RWPE2 (cell line): ENCODE results near the gene ZCCHC10.
A peak's percentile ranks its signal among the peaks of the same experiment; 100 is the strongest.
"Not testable (repeated sequence)": the region's sequence is repeated elsewhere in the genome, so short reads cannot be mapped to it uniquely, and the experiment has no call there.

Experiments used
- ATAC-seq: fragments of 200-7000 bp; cut with Tn5 transposase; 3 replicates; pipeline ENCODE4 v1.9.1; 2021; ENCODE audit warnings: low read depth
- DNase-seq: peaks from one replicate; pipeline ENCODE4 v3.0.0-alpha.2; 2020; ENCODE audit warnings: low spot score
- H3K27ac ChIP-seq: fragments of 450-650 bp; 2 replicates; pipeline ENCODE4 v1.5.1; 2017; ENCODE audit warnings: mild to moderate bottlenecking; ENCODE audit not compliant: poor library complexity, severe bottlenecking
- H3K27me3 ChIP-seq: fragments of 250-450 bp; sonication (Bioruptor Pico); 2 replicates; pipeline ENCODE4 v1.5.1; 2021; ENCODE audit warnings: mild to moderate bottlenecking, moderate library complexity; ENCODE audit not compliant: insufficient read depth, poor library complexity, severe bottlenecking
- H3K36me3 ChIP-seq: fragments of 250-450 bp; sonication (Bioruptor Pico); 2 replicates; pipeline ENCODE4 v1.5.1; 2020; ENCODE audit warnings: low read depth, mild to moderate bottlenecking, moderate library complexity
- H3K4me1 ChIP-seq: fragments of 250-450 bp; sonication (Bioruptor Pico); 2 replicates; pipeline ENCODE4 v1.5.1; 2021; ENCODE audit warnings: mild to moderate bottlenecking, moderate library complexity; ENCODE audit not compliant: insufficient read depth, poor library complexity, severe bottlenecking
- H3K4me3 ChIP-seq: fragments of 250-450 bp; sonication (Bioruptor Pico); 2 replicates; pipeline ENCODE4 v1.5.1; 2021; ENCODE audit warnings: mild to moderate bottlenecking, moderate library complexity; ENCODE audit not compliant: severe bottlenecking
- H3K9me3 ChIP-seq: fragments of 250-450 bp; sonication (Bioruptor Pico); 2 replicates; pipeline ENCODE4 v1.5.1; 2021; ENCODE audit warnings: mild to moderate bottlenecking, moderate library complexity; ENCODE audit not compliant: severe bottlenecking
- CTCF ChIP-seq: fragments of 450-650 bp; IDR thresholded peaks from one replicate; pipeline ENCODE4 v1.5.1; 2017; ENCODE audit warnings: mild to moderate bottlenecking, moderate library complexity; ENCODE audit not compliant: poor library complexity, severe bottlenecking

ZCCHC10 gene

DNA sequence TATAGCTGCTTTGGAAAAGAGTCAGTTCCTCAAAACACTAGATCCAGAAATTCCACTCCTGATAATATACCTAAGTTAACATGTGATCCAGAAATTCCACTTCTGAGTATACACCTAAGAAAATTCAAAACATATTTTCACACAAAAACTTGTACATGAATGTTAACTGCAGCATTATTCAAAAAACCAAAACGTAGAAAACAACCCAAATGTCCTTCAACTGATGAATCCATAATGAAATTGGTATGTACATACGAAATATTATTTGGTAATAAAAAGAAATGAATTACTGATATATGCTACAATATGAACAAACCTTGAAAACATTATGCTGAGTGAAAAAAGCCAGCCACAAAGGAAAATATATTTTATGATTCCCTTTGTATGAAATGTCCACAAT lies 46.4 kb downstream of the ZCCHC10 start:
- H3K4me1 ChIP-seq, result peaks cover 4% of the 10 kb centered on the region
- ATAC-seq (no peak), DNase-seq (no peak)
- peaks cover 4% of the 10 kb centered on the region for H3K9me3 ChIP-seq
- H3K4me3 ChIP-seq, result no peak overlapping the region
- H3K27ac ChIP-seq, result no peak overlapping the region
- H3K27me3 ChIP-seq, result no peaks in the 10 kb centered on the region
- no peaks in the 10 kb centered on the region for H3K36me3 ChIP-seq
- no peak for TF ChIP-seq CTCF

DNA sequence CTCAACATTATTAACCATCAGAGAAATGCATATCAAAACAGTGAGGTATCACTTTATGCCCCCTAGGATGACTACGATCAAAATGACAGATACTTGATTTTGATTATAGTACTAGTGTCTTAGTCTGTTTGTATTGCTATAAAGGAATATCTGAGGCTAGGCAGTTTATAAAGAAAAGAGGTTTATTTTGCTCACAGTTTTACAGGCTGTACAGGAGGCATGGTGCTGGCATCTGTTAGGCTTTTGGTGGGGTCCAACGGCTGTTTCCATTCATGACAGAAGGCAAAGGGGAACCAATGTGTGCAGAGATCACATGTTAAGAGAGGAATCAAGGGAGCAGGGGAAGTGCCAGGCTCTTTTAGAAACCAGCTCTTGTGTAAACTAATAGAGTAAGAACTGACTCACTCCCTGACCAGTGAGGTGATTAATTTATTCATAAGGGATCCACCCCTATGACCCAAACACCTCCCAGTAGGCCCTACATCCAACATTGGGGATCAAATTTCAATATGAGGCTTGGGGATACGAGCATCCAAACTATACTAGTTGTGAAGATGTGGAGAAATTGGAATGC lies 46.9 kb downstream of the ZCCHC10 start:
- peaks cover 4% of the 10 kb centered on the region for H3K4me1 ChIP-seq
- no peaks in the 10 kb centered on the region for H3K27me3 ChIP-seq
- H3K36me3 ChIP-seq, result no peaks in the 10 kb centered on the region
- TF ChIP-seq CTCF, result no peak
- peaks cover 4% of the 10 kb centered on the region for H3K9me3 ChIP-seq
- no peak overlapping the region for H3K4me3 ChIP-seq
- DNase-seq, result no peak
- H3K27ac ChIP-seq, result peak overlapping the region; percentile 5
- ATAC-seq, result peak; percentile 98

DNA sequence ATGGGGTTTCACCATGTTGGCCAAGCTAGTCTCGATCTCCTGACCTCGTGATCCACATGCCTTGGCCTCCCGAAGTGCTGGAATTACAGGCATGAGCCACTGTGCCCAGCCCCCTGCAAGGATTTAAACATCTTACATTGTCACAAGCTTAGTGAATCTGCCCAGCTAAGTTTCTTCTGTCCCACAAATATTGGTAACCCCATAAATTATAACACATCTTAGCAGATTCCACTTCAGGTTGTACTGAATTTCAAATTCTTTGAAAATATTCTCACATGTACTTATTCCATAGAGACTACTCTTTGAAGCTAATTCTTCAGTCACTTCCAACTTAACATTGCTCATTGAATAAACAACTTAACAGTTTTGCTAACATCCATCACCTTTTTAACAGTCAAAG lies 49.5 kb downstream of the ZCCHC10 start:
- Histone ChIP-seq H3K27ac (no peak overlapping the region), H3K9me3 (peaks cover 4% of the 10 kb centered on the region), H3K4me1 (peaks cover 8% of the 10 kb centered on the region), H3K27me3 (no peaks in the 10 kb centered on the region), H3K36me3 (no peaks in the 10 kb centered on the region), H3K4me3 (no peak overlapping the region)
- ATAC-seq (no peak), DNase-seq (no peak)
- no peak for TF ChIP-seq CTCF

DNA sequence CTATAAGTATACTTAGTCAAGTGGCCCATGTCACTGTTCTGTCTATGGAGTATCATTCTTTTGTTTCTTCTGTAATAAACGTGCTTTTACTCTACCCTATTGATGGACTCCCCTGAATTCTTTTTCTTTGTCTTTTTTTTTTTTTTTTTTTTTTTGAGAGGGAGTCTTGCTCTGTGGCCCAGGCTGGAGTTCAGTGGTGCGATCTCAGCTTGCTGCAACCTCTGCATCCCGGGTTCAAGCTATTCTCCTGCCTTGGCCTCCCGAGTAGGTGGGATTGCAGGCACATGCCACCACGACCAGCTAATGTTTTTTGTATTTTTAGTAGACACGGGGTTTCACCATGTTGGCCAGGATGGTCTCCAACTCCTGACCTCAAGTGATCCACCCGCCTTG lies 53.9 kb downstream of the ZCCHC10 start:
- DNase-seq, ATAC-seq, H3K4me1 ChIP-seq, H3K36me3 ChIP-seq, H3K27me3 ChIP-seq, H3K27ac ChIP-seq, H3K4me3 ChIP-seq, H3K9me3 ChIP-seq: not testable (repeated sequence)

GRCh38 chr5:132971483-132972435 lies 54.6 kb downstream of the ZCCHC10 start:
- TF ChIP-seq CTCF, result no peak
- DNase-seq (no peak), ATAC-seq (peak; percentile 58; the same call in 2 of the 3 replicates)
- H3K27ac ChIP-seq, result no peak overlapping the region
- H3K27me3 ChIP-seq, result no peaks in the 10 kb centered on the region
- peaks cover 7% of the 10 kb centered on the region for H3K4me1 ChIP-seq
- no peak overlapping the region for H3K4me3 ChIP-seq
- H3K9me3 ChIP-seq, result peaks cover under 1% of the 10 kb centered on the region
- 0 out of 2 replicates have a peak, but pooled peaks cover 3% of the 10 kb centered on the region for H3K36me3 ChIP-seq
